Stimulated activated CD8-positive, alpha-beta memory T cell treated with anti-CD3 and anti-CD28 coated beads, Interleukin-7, amount 100 ng/mL, for 4 hours (primary cell): ENCODE results near the gene TBC1D8.
"Not testable (repeated sequence)": the region's sequence is repeated elsewhere in the genome, so short reads cannot be mapped to it uniquely, and the experiment has no call there.

Experiments used
- DNase-seq, 2 donors: peaks; one replicate each; pipeline ENCODE4 v3.0.0-alpha.2; 2020; ENCODE audit warnings: low read depth in 2 of 2

Gene TBC1D8

DNA sequence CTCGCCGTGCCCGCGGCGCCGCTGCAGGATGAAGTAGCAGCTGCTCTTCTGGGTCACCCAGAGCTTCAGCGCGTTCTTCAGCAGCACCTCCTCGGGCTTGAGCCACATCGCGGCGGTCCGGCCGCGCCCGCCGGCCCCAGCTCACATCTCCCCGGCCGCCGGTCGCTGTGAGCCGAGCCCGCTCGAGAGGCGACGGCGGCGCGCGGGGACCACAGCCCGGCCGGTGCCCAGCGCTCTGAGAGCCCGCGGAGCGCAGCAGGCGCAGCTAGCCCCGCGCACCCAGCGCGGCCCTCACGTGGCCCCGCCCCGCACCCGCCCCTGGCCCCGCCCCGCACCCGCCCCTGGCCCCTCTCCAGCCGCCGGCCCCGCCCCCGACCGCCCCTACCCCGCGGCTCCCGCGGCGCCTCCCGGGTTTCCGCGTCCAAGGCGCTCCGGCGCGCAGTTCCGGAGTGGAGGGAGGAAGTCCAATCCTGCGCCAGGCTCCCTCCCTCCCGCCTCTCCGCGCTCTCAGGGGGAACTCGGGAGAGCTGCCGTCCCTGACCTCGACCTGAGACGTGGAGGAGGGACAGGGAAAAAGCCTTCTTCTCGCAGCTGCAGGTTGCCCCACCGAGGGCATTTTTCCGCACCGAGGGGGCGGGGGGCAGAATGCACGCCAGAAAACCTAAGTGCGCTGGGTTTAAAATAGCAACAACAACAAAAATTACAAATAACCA lies at the start of gene TBC1D8:
Gene TBC1D8 (minus strand): TSS at position 237 of the 713 bp plus-strand sequence. CDS start 129 bp downstream, at position 108.
- DNase-seq = peak; percentile 5 to 56

DNA sequence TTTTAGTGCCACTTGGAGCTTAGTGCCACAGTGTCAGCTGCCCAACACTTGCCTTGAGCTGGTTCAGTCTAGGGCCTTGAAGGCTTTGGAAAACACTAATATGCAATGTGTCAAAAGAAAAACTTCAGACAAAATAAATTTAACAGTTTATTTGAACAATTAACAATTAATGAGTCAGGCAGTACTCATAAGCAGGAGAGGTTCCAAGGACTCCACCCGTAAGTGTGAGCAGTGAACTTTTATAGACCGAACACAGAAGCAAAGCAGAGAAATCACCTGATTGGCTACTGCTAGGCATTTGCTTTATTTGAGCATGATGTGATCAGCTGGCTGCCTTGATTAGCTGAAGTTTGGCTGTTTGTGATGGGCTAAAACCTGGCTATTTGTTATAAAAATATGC lies 49.5 kb upstream of the TBC1D8 start:
- DNase-seq = no peak

DNA sequence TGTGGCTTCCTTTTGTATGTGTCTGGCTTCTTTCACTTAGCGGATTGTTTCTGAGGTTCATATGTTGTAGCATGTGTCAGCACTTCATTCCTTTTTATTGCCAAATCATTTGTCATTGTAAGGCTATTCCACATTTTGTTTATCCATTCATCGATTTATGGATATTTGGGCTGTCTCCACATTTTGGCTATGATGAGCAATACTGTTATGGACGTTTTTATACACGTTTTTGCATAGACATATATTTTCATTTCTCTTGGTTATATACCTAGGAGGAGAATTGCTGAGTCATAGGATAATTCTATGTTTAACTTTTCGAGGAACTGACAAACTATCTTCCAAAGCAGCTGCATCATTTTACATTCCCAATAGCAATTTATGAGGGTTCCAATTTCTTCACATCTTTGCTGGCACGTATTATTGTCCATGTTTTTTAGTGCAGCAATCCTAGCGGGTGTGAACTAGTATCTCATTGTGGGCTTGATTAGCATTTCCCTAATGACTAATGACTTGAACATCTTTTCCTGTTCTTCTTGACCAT lies 48.1 kb upstream of the TBC1D8 start:
- no peak for DNase-seq

DNA sequence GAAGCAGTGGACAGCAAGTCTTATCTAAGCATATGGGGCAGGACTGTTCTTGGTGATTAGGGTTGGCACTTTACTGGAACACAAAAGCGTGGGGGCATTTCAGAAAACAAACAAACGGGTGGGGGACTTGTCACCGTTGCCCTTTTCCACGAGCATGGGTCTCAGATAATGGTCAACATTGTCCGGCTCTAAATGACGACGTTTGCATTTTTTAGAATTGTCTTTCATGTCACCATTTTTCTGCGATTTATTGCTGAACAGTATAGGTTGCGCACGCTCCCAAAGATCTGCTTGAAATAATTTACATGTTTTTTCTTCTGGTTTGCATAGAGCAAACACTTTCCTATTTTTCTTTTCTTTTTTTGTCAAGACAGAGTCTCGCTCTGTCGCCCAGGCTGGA lies 46.6 kb upstream of the TBC1D8 start:
- DNase-seq = no peak

DNA sequence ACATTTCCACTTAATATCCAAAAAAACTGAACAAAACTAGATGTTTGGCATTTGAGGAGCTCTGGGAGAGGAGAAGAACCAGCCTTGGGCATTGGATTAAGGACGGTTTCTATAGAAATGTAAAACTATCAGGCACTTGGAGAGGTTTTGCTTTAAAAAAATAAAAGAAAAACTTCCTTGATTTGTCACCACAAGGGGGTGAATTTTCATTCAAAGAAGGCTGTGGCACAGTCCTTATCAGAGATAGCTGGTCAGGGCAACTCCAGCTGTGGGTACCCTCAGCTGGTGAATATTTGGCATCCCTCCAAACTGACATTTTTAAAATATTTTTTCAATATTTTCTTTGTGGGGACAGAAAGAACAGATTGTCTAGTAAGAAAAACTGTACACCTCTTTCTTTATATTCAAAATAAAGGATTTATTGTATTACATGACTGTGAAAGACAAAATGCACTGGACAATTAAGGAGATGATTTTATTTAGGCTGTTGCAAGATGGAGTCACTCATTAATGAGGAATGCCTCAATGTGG lies 46.1 kb upstream of the TBC1D8 start:
- no peak for DNase-seq

DNA sequence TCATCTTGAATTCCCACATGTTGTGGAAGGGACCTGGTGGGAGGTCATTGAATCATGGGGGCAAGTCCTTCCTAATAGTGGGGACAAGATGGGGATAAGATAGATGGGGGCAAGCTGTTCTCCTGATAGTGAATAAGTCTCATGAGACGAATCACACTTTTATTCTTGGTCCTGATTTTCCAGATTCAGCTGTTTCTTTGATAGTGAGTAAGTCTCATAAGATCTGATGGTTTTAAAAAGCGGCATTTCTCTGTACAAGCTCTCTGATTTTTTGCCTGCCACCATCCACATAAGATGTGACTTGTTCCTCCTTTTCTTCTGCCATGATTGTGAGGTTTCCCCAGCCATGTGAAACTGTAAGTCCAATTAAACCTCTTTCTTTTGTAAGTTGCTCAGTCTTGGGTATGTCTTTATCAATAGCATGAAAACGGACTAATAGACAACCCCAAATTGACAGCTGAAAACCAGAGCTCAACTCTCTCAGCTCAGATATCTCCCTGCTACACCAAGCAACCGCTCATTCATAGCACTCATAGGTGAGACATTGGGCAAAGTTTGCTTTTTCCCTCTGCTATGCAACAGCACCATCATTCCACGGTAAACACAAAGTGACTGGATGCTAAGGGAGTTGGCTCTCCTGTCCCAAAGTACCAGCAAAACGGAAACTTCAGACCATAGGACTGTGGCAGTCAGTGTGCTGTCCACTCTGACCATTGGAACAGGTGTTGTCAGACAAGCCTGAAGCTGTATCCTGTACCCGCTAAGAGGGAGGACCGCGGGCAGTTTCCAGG lies 44.9 kb upstream of the TBC1D8 start:
- DNase-seq = no peak

DNA sequence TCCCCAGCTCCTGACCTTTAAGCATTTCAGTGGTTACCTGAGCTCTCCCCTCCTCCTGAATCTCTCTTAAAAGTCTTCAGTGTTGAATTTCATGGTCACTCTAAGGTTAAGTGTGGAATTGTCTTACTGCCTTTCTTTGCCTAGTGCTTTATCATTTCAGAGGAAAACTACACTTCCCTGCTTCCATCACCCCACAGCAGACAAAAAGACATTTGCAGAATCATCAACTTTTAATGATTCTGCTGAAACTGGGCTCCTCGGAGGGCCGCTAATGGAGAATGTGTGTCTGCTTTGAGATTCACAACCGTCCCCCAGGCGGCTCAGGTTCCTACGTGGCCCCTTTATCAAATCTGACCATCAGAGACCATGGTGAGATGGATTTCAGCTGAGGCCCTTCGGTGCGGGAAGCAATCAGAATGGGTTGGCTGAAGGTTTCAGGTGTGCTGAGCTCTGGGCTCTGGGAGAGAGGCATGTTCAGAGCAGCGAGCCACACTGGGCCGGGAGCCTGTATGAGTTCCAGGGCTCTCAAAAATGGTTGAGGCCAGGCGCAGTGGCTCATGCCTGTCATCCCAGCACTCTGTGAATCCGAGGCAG lies 41.9 kb upstream of the TBC1D8 start:
- no peak for DNase-seq

DNA sequence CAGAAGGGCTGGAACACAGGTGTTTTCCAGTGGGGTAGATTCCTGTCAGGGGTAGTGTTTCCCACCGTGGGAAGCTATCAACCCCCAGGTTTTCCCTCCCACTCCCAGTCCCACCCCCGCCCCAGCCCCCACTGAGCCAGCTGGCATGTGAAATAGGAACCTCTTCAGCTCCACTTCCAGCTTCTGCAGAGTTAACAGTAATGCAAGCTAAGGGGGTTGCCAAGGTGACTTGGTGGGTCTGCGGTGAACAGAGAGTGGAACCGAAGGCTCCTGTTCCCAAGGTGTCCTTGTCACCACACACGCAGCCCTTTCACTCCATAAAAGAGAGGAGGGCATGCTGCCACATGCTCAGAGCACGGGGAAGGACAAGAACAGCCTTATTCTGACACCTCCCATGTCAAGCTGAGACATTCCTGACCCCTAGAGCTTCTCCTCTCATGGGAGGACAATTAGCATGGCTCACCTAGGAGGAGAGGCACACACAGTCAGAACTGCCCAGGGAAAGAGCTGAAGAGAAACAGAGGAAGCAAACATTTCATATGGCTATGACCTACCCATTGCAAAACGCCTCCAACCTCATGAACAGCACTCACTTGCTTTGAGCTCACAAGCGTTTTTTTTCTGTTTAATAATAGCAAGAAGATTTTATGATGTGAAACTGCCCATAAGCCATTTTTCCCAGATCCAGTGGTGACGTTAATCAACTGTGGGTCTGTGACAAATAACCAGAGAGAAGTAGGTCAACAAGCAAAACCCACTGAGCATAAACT lies 39.8 kb upstream of the TBC1D8 start:
- DNase-seq = no peak

DNA sequence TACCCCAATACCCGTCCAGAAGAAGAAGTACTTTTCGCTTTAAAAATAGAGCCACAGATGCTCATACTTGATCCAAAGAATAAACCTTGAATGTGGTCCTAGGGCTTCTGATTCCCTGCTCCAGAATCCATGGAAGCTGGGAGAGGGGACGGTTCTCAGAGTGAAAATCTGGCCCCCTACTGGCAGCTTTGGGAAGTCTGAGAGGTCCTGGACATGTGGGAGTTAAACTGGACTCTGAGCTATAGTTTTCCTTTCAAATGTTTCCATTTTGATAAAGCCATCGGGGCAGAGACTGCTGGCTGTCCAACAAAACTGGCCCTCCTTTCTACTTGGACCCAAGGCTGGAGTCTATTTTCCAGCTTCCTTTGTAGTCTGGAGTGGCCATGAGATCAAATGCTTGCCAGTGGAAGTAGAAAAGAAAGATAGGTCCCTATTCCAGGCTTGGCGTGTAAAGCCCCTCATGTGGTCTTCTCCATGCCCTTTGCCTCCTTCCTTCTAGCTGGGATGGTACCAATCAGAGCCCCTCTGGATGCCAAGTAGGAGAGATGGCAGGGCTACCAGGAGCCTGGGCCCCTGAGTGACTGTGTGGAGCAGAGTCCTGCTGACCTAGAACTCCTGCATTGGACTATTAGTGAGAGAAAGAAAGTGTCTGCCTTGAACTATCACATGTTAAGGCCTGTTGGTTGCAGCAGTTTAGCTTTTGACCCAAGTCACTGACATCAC lies 37.7 kb upstream of the TBC1D8 start:
- no peak for DNase-seq

DNA sequence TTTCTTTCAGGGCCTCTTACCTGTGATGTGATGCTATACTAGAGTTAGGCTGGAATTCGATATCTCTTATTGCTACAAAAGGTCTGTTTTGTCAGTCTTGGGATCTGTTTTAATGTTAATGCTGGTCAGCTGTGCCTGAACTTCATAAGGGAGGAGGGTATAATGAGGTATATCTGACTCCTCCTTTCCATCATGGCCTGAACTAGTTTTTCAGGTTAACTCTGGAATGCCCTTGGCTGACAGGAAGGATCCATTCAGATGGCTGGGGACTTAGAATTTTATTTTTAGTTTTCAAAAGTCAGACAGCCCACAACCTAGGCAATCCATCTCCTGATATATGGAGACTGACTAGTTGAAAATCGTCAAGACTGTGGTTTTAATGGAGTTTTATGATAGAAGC lies 35.9 kb upstream of the TBC1D8 start:
- DNase-seq = no peak

DNA sequence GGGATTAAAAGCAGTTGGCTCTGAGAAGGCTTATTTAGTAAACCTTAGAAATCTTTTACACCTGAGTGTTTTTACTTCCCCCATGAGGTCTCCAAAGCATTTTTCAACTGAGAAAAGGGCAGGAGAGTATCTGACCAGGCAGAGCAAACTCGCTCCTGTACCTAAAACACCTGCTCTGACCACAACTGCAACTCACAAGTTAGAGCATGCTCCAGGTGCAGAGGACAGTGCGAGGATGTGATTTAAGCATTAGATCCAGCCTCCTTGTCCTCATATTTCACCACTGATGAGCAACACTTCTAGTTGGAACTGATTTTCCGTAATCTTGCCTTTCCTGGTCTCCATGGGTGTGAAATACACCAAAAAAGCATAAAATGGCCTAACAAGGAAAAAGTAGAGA lies 34.5 kb upstream of the TBC1D8 start:
- DNase-seq = no peak

DNA sequence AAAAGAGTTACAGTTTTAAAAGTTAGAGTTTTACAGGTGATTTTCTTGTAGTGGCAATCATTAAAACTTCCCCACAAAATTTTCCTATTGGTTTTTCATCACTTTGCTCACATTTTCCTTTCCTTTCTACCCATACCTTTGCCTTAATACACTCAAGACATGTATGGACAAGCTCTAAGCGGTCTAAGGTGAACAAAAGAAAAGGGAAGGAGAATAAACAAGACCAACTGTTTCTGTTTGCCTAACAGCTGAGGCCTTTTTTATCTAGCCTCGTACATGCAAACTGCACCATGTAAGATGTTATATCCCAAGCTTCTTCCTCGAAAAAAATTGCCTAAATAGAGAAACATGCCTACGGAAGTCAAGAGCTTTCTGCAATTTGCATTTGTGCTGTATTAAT lies 33.9 kb upstream of the TBC1D8 start:
- no peak for DNase-seq

DNA sequence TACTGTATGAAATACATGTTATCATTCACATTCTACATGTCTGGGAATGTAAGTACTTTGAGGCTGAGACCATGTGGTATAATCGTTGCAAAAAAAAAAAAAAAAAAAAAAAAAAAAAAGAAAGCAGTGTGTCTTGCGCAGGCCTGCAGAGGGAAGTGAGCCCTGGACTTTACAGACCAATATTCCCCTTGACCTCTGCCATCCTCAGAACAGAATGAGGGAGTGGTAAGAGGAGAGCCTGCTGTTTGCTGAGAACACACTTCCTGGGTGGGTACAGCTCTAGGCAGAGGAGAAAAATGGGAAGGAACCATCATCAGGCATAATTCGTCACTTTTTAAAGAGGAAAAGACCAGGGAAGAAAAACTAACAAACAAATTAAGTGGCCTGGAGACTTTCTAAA lies 28.8 kb upstream of the TBC1D8 start:
- no peak for DNase-seq

DNA sequence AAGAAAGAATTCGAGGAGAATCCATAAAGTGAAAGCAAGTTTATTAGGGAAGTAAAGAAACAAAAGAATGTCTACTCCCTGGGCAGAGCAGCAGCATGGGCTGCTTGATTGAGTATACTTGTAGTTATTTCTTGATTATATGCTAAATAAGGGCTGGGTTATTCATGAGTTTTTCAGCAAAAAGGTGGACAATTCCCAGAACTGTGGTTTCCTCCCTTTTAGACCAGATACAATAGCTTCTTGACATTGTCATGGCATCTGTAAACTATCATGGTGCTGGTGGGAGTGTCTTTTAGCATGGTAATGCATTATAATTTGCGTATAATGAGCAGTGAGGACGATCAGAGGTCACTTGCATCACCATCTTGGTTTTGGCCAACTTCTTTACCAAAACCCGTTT lies 25.6 kb upstream of the TBC1D8 start:
- no peak for DNase-seq

DNA sequence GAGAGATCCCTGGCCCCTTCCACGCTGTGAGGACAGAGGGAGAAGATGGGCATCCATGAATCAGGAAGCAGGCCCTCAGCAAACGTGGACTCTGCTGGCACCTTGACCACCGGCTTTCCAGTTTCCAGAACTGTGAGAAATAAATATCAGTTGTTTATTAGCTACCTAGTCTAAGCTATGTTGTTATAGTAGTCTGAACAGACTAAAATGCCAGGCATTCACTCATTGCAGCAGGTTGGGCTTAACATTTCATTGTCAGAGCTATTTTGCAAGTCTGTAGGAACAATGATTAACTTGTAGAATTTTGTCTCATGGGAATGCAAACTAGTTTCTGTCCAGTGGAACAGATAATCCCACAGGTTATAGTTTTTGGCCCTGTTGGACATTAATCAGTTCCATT lies 24.8 kb upstream of the TBC1D8 start:
- DNase-seq = no peak

DNA sequence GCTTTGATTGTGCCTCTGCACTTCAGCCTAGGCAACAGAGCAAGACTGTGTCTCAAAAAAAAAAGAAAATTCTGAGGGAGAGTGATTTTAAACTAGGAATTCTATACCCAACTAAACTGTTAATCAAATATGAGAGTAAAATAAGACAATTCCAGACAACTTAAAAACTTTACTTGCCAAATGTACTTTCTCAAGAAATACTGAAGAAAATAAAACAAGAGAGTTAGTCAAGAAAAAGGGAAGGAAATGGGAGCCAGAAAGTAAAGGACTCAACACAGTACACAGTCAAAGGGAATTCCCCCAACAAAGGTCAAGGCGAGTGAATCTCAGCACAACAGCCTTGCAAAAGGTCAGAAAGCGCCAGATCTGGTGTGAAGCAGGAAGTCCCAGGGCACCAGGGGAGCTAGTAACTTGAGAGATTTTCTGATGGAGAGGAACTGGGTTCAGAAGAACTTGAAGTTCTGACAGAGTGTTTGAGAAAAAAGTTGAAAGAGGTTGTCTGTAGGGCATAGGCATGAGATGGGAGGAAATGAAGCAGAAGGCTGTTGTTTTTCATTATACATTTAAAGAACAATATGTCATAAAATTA lies 22.6 kb upstream of the TBC1D8 start:
- DNase-seq = no peak

DNA sequence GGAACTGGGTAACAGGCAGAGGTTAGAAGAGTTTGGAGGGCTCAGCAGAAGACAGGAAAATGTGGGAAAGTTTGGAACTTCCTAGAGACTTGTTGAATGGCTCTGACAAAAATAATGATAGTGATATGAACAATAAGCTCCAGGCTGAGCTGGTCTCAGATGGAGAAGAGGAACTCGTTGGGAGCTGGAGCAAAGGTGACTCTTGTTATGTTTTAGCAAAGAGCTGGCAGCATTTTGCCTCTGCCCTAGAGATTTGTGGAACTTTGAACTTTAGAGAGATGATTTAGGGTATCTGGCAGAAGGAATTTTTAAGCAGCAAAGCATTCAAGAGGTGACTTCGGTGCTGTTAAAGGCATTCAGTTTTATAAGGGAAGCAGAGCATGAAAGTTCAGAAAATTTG lies 18.6 kb upstream of the TBC1D8 start:
- DNase-seq = not testable (repeated sequence)

DNA sequence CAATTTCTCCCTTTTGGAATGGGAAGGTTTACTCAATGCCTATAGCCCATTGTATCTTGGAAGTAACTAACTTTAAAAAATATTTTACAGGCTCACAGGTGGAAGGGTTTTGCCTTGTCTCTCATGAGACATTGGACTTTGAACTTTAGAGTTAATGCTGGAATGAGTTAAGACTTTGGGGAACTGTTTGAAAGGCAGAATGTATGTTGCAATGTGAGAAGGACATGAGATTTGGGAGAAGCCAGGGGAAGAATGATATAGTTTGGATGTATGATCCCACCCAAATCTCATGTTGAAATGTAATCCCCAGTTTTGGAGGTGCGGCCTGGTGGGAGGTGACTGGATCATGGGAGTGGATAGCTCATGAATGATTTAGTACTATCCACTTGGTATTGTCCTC lies 17.5 kb upstream of the TBC1D8 start:
- DNase-seq = no peak

DNA sequence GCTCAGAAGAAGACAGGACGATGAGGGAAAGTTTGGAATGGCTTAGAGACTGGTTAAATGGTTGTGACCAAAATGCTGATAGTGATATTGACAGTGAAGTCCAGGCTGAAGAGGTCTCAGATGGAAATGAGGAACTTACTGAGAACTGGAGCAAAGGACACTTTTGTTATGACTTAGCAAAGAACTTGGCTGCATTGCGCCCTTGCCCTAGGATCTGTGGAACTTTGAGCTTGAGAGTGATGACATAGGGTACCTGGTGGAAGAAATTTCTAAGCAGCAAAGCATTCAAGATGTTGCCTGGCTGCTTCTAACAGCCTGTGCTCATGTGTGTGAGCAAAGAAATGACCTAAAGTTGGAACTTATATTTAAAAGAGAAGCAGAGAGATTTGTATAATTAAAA lies 16.4 kb upstream of the TBC1D8 start:
- not testable (repeated sequence) for DNase-seq

DNA sequence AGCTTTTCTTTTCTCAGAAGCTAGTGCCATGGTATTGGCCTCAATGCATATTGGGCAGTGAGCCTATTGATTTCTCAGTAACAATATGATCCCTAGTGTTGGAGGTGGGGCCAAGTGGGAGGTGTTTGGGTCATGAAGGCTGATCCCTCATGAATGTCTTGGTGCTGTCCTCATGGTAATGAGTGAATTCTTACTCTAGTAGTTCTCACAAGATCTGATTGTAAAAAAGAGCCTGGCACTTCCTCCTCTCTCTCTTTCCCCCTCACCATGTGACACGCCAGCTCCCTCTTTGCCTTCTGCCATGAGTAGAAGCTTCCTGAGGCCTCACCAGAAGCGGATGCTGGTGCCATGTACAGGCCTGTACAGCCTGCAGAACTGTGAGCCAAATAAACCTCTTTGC lies 12.8 kb upstream of the TBC1D8 start:
- no peak for DNase-seq
